NOMO-1 treated with dmso at 0.1 percent for 144 hours (cell line): Measurements from ENCODE around the gene COA7.
A peak's percentile ranks its signal among the peaks of the same experiment; 100 is the strongest.
"Not testable (repeated sequence)": the region's sequence is repeated elsewhere in the genome, so short reads cannot be mapped to it uniquely, and the experiment has no call there.

Experiments
- DNase-seq: peaks from one replicate; lab custom pipeline; 2025; ENCODE audit not compliant: unreplicated experiment; lab: John Stamatoyannopoulos, UW

COA7 gene

DNA sequence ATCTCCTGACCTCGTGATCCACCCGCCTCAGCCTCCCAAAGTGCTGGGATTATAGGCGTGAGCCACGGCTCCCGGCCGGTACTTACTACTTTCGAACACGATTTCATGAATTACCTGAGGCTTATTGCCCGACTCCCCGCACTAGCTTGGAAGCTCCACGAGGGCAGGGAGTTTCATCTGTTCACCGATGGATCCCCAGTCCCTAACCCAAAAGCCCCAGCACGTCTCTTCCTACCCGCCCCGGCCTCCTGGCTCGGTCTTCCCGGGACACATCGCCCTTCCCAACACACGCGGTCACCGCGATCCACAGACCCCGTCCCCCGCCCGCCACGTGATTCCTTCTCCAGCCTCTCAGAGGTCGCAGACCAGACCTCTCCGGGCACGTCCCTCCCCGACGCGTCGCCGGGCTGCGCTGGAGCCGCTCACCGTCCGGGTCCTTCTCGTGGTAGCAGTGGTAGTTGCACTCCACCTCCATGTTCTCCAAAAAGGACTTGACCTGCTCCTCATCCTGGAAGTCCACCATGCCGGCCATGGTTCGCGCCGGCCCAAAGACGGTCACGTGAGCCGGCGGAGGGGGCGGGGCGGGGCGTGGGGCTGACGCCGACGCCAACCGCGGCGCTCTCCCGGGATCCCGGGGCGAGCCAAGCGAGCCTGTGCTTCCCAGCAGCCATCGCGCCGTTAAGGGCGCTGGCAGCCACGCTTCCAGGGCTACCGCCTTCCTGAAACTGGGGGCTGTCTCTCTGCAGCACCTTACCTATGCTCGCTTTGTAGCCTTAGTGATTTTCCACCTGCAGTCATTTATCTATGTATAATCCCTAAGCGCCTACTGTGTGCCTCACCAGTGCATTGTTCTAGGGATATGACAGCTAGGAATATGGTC is at the start of gene COA7:
TSS of gene COA7 (minus strand) at position 553 of the 880 bp plus-strand sequence. CDS start at position 532, 21 bp downstream.
- peak; percentile 68 for DNase-seq

DNA sequence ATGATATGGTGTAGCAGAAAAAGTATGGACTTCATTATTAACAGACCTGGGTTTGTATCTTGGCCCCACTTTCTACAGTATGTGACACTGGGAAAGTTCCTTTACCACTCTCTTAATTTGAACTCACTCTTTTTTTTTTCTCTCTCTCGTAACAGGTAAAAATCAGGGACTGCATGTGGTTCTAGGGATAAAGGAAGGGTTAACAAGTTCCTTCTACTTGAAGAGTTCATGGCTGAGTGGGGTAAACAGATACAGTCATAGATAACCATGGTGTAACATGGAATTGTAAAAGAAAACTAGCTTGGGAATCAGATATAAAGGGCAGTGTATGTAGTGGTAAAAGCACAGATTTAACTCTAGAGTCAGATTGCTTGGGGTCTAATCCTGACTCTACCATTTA is 49.3 kb upstream of the COA7 start:
- no peak for DNase-seq

DNA sequence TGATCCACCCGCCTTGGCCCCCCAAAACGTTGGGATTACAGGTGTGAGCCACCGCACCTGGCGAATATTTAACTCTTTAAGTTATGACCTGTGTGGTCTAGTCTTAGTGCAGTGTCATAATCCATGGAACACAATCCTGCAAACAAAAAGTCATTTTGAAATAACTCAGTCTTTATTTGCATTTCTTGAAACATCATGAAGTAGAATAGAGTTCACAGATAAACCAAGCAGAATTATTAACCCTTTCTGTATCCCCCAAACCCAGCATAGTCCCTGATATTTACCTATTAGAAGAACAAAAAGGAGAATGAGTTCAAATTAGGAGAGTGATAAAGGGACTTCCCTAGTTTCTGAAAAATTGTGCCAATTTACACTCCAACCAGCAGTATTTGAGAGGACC is 48.0 kb upstream of the COA7 start:
- no peak for DNase-seq

DNA sequence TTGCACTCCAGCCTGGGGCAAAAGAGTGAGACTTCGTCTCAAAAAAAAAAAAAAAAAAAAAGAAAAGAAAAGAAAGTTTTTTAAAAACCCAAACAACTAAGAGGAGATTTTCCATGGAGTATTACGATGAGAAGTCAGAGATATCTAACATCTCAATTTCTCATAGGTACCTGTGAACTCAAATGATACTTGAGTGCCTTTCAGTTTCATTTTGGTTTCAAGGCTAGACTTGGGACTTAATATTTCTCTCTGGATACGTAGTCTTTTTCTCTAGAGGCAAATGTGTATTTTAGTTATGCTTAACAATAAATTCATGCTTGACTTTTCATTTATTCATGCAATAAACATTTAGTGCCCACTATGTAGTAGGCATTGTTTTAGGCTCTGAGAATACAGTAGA is 43.1 kb upstream of the COA7 start:
- DNase-seq: no peak

DNA sequence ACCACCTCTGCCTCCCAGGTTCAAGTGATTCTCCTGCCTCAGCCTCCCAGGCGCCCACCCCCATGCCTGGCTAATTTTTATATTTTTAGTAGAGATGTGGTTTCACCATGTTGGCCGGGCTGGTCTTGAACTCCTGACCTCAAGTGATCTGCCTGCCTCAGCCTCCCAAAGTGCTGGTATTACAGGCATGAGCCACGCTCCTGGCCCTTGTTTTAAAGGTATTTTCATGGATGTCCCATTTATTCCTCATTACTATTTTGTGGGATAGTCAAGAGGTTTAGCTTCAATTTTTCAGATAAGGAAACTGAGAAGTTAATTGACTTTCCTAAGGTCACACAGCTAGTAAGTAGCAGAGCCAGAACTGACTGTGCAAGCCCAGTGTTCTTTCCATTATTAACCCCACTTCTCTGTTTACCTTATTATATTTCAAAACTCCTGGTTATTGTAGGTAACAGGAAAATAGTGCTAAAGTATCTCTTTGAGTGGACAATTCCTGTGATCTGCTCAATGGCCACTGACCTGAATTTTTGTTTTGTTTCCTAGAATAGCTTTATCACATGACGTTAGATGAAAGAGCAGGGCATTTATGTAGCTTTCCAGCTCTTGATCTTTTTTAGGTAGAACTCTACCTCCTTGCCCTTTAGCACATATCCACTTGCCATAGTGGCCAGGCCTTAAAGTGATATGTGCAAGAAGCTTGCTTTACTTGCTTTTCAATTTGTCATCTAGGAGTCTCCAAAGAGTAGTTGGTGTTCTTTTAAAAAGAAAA is 41.7 kb upstream of the COA7 start:
- DNase-seq: no peak

DNA sequence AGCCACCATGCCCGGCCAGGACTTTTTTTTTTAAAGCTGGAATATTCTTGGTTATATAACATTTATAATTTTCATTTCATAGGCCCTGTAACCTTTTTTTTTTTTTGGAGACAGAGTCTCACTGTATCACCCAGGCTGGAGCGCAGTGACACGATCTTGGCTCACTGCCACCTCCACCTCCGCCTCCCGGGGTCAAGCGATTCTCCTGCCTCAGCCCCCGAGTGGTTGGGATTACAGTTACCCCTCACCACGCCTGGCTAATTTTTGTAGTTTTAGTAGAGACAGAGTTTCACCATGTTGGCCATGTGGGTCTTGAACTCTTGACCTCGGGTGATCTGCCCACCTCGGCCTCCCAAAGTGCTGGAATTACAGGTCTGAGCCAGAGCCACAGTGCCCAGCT is 40.7 kb upstream of the COA7 start:
- no peak for DNase-seq

DNA sequence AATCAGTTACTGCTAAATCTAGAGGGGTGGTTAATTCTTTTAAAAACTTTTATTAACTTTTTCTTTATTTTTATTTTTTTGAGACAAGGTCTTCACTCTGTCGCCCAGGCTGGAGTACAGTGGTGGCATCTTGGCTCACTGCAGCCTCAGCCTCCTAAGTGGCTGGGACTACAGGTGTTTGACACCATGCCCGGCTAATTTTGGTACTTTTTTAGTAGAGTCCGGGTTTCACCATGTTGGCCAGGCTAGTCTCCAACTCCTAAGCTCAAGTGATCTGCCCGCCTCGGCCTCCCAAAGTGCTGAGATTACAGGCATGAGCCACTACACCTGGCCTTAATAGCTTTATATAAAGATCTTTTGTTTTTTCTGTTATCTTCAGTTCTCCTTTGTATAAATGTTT is 40.0 kb upstream of the COA7 start:
- no peak for DNase-seq

DNA sequence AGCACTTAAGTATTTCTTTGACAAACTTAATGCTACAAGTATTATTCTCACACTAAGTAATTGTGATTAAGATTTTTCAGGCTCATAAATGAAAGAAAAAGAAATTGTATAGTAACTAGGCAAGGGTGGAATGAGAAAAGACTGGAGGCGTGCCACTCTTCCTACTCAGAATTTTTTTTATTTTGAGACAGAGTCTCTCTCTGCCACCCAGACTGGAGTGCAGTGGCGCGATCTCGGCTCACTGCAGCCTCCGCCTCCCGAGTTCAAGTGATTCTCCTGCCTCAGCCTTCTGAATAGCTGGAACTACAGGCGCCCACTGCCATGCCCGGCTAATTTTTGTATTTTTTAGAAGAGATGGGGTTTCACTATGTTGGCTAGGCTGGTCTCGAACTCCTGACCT is 37.2 kb upstream of the COA7 start:
- not testable (repeated sequence) for DNase-seq

DNA sequence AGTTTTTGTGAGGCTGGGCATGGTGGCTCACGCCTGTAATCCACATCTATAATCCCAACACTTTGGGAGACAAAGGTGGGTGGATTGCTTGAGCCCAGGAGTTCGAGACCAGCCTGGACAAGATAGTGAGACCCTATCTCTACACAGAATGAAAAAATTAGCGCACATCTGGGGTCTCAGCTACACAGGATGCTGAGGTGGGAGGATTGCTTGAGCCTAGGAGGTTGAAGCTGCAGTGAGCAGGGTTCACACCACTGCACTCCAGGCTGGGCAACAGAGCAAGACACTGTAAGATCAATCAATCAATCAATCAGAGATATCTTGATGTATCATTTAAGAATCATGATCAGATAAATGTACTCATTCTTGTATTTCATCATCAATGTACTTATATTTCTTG is 35.2 kb upstream of the COA7 start:
- no peak for DNase-seq

DNA sequence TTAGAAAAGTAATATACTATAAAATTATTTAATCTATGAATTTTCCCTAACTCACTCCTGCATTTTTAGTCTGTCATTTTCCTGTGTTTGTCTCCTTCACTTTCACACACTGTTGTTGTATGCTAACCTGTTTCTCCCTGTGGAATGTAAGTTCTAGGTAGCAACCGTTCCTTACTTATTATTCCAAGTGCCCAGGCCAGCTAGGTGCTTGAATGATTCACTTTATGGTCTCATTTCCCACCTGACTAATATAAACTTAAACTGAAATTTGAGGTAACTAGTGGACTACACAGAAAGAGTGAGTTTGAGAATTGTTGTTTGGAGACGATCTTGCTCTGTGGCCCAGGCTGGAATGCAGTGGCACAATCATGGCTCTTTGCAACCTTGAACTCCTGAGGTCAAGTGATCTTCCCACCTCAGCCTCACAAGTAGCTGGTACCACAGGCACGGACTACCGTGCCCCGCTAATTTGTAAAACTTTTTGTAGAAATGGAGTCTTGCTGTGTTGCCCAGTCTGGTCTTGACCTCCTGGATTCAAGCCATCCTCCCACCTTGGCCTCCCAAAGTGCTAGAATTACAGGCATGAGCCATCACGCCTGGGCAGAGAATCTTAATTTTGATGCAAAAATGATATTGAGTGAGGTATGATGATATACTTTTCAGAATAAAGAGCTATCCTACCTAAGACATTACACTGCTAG is 30.0 kb upstream of the COA7 start:
- no peak for DNase-seq

DNA sequence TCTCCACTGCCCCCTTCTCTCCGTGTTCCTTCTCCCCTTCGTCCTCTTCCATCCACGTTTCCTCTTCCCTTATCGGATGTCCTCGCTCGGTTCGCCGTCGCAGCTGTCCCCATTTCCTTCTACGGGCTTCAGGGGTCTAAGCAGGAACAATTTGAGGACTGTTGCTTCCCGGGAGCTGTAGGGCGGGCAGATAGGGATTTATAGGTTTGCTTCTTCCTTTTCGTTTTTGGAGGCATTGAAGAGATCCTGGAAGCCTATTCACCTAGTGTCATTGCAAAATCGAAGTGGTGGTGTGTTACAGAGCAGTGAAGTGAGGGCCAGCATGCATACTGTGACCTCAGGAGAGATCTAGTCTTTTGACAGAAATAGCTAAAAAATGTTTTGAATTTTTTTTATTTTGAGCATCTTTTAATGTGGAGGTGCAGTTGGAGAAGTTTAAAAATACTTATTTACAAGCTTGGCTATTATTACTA is 29.0 kb upstream of the COA7 start:
- no peak for DNase-seq

DNA sequence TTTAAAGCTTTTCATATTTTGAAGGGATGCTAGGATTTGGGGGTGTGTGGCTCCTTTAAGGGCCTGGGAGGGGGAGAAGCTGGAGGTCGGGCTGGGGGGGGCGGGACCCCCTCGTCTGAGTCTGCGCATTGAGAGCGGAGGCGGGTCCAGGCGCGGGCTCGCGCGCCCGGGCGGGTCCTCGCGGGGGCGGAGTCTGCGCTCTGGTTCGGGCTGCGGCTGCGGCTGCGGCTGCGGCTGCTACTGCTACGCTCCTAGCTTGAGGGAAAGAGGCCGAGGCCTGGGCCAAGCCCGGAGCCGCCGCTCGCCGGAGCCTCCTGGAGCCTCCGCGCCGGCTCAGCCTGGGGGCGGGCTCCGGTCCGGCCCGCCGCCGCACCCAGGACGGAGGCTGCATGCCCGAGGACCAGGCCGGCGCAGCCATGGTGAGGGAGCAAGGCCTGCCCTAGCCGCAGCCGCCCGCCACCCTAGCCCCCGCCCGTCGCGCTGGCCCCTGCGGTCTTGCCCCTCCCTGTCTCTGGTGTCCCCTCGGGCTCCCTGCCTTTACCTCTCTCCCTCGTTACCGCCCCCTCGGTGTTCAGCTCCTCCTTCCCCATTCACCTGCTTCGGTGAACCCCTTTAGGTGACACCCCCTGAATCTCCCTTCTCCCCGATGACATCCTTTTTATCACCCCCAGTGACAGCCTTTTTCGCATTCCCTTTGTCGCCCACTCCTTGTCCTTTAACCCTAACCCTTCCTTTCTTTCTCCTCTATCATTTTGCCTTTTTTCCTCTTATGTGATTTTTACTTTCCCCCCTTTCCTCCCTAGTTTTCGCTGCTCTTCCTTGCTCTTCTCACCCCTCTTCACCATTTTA is 28.3 kb upstream of the COA7 start, which contains the start of gene ZYG11B:
TSS of gene ZYG11B (plus strand) at position 189 of the 849 bp plus-strand sequence. CDS start at position 390, 201 bp downstream.
- peak; percentile 80 for DNase-seq

DNA sequence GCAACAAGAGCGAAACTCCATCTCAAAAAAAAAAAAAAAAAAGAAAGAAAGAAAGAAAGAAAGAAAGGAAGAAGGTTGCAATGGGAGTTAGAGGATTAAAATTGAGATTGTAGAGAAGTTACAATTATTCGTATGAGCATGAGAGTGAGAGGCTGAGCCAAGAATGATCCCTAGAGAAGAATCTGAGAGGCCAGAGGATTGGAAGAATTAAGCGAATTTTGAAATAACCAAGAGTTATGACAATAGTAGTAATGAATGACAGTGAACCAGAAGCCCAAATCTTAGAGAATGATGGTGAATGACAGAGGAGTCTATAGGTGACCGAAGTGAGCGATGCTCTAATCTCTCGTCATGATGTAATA is 27.7 kb upstream of the COA7 start:
- no peak for DNase-seq

DNA sequence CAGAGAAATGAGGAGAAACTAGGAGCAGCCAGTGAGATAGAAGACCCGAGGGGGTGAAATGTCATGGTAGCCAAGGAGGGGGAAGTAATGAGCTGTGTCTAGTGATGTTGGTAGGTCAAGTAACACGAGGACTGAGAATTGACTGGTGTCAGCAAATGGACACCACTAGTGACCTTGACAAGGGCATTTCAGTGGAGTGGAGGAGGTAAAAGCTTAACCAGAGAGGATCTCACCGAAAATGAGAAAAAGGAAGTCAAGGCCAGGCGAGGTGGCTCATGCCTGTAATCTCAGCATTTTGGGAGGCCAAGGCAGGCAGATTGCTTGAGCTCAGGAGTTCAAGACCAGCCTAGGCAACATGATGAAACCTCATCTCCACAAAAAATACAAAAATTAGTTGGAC is 25.1 kb upstream of the COA7 start:
- no peak for DNase-seq

DNA sequence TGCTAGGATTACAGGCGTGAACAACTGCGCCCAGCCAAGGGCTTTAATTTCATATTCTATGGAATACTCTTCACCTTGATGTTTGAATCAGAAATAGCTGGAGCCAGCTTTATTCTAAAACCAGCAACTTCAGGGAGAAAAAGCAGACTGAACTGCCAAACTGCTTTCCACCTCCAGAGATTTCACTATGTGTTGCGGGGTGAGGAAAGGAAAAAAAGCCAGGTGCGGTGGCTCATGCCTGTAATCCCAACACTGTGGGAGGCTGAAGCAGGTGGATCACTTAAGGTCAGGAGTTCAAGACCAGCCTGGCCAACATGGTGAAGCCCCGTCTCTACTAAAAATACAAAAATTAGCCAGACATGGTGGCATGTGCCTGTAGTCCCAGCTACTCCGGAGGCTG is 17.1 kb upstream of the COA7 start:
- not testable (repeated sequence) for DNase-seq

DNA sequence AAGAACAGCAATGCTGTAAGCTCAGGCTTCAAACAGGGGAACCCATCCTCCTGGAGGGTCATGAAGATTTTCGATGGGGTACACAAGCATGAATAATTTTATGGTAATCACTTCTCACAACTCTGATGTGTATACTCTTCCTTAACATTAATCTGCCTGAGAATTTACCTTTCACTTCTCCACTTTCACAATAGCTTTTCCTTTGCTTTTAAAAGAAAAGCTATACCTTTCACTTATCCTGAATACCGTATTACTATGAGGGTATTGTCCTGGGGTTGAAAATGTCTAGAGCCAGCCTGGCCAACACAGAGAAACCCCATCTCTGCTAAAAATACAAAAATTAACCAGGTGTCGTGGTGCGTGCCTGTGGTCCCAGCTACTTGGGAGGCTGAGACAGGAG is 15.4 kb upstream of the COA7 start:
- no peak for DNase-seq

DNA sequence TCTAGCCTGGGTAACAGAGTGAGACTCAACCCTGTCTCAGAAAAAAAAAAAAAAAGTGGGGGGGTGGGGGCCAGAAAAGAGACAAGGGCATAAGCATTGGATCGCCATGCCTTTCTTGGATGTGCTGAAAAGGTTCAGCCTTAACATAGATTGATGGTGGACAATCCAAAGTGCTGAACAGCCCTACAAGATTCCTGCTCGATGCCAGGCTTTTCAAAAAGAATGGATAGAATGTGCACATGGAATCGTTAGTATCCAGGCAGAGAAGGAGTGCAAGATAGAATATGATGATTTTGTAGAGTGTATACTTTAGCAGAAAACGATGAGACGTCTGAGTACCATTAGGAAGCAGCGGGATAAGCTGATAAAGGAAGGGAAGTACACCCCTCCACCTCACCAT is 10.9 kb upstream of the COA7 start:
- DNase-seq: no peak

DNA sequence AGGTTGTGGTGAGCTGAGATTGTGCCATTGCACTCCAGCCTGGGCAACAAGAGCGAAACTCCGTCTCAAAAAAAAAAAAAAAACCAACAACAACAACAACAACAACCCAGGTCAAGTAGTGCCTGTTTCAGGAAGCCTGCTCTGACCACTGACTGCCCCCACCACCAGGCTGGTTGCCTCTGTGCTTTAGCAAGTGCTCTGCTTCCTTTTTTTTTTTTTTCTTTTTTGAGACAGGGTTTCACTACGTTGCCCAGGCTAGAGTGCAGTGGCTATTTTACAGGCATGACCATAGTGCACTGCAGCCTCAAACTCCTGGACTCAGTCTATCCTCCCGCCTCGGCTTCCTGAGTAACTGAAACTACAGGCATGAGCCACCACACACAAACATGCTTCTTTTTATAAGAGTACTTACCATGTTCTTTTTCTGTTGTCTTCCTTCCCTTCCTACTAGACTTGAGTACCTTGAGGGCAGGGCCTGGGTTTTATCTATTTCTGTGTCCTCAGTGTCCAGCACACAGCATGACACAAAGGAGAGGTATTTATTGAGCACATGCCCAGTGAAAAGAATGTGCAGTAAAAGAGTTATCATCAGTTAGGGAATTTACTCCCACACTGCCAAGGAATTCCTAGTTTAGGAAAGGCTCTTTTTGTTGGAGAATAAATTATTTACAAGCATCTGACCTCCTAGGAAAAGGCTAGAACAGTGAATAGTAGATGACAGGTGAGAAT is 9.9 kb upstream of the COA7 start:
- DNase-seq: peak; percentile 13

DNA sequence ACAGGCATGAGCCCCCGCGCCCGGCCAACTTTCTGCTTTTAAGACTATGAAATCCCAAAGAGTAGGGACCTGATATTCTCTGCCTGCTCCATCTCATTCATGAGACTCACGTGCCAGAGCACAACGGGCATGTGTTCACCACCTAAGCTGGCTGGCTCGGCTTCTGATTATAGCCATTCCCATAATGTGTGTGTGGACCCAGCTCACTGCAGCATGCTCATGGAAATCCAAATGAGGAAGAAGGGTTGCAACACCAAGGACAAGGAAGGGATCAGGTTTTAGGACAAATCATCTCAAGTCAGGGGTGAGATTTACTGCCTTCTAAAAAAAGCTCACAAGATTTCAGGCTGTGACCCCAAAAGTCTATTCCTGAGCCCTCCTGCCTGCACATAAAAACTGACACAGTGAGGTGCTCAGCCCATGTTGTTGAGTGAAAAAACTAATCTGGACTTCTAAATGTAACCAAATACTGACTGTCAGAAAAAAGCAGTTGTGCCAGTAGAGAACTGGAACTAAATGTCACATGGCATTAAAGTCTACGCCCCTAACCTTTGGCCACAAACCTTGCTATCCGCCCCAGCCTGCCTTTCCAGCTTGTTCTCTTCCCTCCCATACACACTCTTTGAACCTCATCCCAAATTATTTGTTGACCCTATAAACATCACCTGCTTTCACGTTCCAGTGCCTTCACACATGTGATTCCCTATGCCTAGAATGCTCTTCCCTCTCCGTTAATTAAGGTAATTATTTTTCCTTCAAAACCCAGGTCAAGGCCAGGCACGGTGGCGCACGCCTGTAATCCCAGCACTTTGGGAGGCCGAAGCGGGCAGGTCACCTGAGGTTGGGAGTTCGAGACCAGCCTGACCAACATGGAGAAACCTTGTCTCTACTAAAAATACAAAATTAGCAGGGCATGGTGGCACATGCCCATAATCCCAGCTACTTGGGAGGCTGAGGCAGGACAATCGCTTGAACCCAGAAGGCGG is 9.1 kb upstream of the COA7 start:
- DNase-seq: peak; percentile 10
